Liver (tissue), 3 donors: ENCODE measurements around the gene FOXRED1.

ENCODE experiments used
- CTCF ChIP-seq: fragments of 150-350 bp; IDR thresholded peaks from 2 replicates; pipeline ENCODE4 v1.5.1; 2017; ENCODE audit warnings: improper control_type of control experiment, low read depth, low read length; ENCODE audit not compliant: missing input control
- GABPA ChIP-seq, 2 donors: IDR thresholded peaks in 1 of 2; conservative IDR thresholded peaks in 1 of 2; 2 replicates each; pipeline ENCODE4 v1.6.1; 2016; ENCODE audit warnings: antibody characterized with exemption in 2 of 2, mild to moderate bottlenecking in 1 of 2, moderate library complexity in 1 of 2
- HNF4A ChIP-seq, 2 donors: conservative IDR thresholded peaks; 2 replicates each; pipeline ENCODE4 v1.6.1; 2016; ENCODE audit warnings: antibody characterized with exemption in 2 of 2, mild to moderate bottlenecking in 2 of 2
- HNF4G ChIP-seq: IDR thresholded peaks from 2 replicates; pipeline ENCODE4 v1.6.1; 2016; ENCODE audit warnings: antibody characterized with exemption
- JUND ChIP-seq, 2 donors: IDR thresholded peaks; 2 replicates each; pipeline ENCODE4 v1.6.1; 2016; ENCODE audit warnings: antibody characterized with exemption in 2 of 2
- RAD21 ChIP-seq, 2 donors: IDR thresholded peaks; 2 replicates each; pipeline ENCODE4 v1.6.1; 2016; ENCODE audit warnings: antibody characterized with exemption in 2 of 2, mild to moderate bottlenecking in 2 of 2
- REST ChIP-seq: IDR thresholded peaks from 2 replicates; pipeline ENCODE4 v1.6.1; 2016; ENCODE audit warnings: antibody characterized with exemption, mild to moderate bottlenecking
- TAF1 ChIP-seq: conservative IDR thresholded peaks from 2 replicates; pipeline ENCODE4 v1.6.1; 2016; ENCODE audit warnings: antibody characterized with exemption, mild to moderate bottlenecking
- TF ChIP-seq, protein P1 (sequence below): IDR thresholded peaks from 2 replicates; pipeline ENCODE4 v1.6.1; 2016; ENCODE audit warnings: antibody characterized with exemption
- TF ChIP-seq, protein P2 (sequence below): IDR thresholded peaks from 2 replicates; pipeline ENCODE4 v1.6.1; 2016; ENCODE audit warnings: antibody characterized with exemption
- donor health status: healthy.
- donor health status: healthy.

DNA sequence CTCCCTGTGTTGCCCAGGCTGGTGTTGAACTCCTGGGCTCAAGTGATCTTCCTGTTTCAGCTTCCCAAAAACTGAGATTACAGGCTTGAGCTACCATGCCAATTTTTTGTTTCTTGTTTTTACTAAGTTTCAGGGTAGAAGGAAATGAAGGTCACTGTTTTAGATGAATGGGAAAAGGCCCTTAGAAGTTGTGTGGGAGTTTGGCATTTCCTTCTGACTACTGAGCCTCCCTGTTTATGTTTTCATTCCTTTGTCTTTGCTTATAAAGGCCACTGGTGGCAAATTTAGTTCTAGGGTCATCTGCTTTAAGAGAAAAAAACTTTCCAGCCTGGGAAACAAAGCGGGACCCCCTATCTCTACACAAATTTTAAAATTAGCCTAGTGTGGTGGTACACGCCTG, 22.3 kb upstream of the FOXRED1 start:
- no peak for TF ChIP-seq CTCF
- TF ChIP-seq TAF1: no peak
- TF ChIP-seq, protein P1, sequence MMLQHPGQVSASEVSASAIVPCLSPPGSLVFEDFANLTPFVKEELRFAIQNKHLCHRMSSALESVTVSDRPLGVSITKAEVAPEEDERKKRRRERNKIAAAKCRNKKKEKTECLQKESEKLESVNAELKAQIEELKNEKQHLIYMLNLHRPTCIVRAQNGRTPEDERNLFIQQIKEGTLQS: no peak
- TF ChIP-seq, protein P2, sequence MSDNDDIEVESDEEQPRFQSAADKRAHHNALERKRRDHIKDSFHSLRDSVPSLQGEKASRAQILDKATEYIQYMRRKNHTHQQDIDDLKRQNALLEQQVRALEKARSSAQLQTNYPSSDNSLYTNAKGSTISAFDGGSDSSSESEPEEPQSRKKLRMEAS: no peak
- no peak for TF ChIP-seq JUND (IDR thresholded peaks at IDR 0.05)
- no peak for TF ChIP-seq HNF4G
- no peak for TF ChIP-seq GABPA (IDR thresholded peaks at IDR 0.05 in 1 of 2, conservative IDR thresholded peaks at IDR 0.05 in 1 of 2)
- TF ChIP-seq RAD21 (IDR thresholded peaks at IDR 0.05): no peak
- TF ChIP-seq REST: no peak
- no peak for TF ChIP-seq HNF4A (conservative IDR thresholded peaks at IDR 0.05)
